GM21390 (cell line): ENCODE measurements around the gene SEL1L3.

Experiments
- ATAC-seq: cut with Tn5 transposase; IDR thresholded peaks from one replicate; pipeline ENCODE4 v1.9.1; 2021; ENCODE audit not compliant: unreplicated experiment

The SEL1L3 gene

DNA sequence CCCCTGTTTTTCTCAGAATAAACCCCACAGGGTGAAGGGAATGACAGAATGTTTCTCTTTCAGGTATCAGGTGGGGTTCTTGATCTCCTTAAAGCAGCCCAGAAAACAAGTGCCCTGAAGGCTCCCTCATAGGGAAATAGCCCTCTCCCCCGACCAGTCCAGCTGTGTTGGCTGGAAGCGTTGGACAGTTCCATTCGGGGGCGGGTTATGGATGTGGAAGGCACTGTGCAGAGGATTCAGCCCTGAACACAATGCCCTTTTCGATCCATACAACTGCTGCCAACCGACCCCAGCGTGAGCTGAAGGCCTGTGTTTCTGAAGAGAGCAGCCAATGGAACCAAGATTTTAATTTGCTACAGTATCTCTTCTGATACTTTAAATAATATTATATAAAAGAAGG lies 41.5 kb downstream of the SEL1L3 start:
- no peak for ATAC-seq

DNA sequence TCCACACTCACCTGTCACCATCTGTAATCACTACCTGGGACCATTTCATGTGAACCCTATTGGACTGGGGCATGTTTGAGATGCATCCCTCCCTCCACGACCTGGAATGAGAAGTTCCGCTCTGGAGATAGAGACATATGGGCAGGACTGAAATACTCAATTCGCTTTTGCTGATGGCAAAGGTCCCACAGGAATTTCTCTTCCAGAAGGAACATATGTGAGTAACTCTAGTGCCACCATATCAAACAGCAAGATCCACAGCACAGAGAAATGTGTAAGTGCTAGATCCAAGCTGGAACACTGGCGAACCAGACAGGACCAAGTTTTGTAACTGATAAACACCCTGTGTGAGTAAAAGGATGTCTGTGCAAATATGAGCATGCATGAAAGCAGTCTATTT lies 43.9 kb downstream of the SEL1L3 start:
- no peak for ATAC-seq

DNA sequence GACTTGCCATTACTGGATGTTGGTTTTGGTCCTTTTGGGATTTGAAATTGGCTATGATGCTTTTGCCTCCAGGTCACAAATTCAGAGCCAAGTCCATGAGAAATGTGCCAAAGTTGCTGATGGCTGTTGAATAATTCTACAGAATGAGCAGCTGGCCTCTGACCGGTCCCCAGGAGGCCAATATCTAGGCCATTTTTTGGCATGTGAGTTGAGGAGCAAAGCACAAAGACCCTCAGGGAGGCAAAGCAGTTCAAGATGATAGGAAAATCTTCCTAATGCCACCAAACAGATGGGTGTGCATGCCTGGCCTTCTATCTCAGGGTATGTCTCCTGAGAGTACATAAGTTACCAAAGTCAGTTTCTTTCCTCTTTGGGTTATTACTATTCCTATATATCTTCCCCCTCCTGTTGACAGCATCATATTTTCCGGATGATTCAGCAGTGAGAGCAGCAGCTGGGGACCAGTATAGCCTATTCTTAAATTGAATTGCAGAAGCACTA lies 44.4 kb downstream of the SEL1L3 start:
- ATAC-seq = no peak

- ATAC-seq = no peak
Observed at GRCh38 chr4:25817059-25817681, 45.6 kb downstream of the SEL1L3 start.

- no peak for ATAC-seq
Observed at GRCh38 chr4:25816591-25817058, 46.2 kb downstream of the SEL1L3 start.

- no peak for ATAC-seq
Observed at GRCh38 chr4:25815586-25815985, 47.2 kb downstream of the SEL1L3 start.

DNA sequence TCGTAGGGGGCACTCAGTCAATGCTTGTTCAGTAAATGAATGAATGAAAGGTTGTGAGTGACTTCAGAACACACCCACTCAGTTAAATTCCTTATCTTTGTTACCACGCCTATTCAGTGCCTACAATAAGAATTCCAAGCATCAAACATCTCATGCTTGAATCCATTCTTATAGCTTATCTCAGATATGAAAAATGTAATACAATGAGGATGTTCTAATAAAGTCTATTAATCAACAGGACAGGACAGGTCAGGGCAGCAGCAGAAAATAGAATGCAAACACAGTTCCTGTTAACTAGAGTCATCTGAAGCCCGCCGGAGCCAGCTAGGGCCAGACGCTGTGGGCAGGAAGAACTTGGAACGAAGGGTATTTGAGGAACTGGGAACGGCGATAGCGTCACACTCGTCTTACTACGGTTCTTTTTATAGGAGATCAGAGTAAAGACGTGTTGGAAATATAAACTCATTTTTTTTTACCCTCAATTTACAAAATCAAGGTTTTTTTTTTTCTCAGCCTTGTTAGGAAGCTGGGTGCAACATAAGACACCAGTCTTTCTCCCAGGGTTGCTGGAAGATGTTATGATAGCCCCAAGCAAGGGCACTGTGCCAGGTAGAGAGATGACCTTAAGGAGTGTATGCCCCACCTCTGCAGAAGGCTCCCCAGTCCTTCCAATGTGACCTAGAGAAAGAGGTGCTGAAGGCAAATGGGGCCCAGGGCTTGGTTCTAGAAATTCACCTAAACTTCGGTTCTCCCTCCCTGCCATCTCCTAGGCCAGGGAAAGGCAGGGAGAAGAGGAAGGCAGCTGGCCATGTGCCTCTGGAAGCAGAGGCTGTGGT lies 48.3 kb downstream of the SEL1L3 start:
- no peak for ATAC-seq

DNA sequence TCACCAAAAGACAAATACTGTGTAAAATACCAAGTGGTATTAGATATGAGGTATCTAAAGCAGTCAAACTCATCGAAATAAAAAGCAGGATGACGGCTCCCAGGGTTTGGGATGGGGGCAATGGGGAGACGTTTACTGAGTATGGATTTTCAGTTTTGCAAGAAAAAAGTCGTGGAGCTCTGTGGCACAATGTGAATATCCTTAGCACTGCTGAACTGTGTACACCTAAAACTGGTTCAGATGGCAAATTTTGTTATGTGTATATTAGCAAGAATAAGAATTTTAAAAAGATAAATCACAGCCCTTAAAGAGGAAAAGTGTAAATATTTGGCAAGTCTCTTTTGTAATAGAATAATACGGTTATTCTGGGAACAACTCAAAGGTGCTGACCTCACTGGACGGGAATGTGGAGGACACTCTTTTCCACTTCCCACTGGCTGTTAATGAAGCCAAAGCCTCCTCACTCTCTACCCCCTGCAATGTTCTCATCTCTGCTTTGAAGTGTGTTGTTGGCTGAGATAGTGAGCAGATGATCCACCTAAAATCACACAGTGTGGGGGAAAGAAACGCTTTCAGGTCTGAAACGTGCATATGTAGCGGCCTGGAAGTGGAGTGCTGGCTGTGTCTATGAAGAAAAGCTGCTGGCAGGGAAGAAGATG lies 49.2 kb downstream of the SEL1L3 start:
- no peak for ATAC-seq

- ATAC-seq = no peak
Observed at GRCh38 chr4:25811841-25812240, 50.9 kb downstream of the SEL1L3 start.

- no peak for ATAC-seq
Observed at GRCh38 chr4:25811374-25811690, 51.5 kb downstream of the SEL1L3 start.

DNA sequence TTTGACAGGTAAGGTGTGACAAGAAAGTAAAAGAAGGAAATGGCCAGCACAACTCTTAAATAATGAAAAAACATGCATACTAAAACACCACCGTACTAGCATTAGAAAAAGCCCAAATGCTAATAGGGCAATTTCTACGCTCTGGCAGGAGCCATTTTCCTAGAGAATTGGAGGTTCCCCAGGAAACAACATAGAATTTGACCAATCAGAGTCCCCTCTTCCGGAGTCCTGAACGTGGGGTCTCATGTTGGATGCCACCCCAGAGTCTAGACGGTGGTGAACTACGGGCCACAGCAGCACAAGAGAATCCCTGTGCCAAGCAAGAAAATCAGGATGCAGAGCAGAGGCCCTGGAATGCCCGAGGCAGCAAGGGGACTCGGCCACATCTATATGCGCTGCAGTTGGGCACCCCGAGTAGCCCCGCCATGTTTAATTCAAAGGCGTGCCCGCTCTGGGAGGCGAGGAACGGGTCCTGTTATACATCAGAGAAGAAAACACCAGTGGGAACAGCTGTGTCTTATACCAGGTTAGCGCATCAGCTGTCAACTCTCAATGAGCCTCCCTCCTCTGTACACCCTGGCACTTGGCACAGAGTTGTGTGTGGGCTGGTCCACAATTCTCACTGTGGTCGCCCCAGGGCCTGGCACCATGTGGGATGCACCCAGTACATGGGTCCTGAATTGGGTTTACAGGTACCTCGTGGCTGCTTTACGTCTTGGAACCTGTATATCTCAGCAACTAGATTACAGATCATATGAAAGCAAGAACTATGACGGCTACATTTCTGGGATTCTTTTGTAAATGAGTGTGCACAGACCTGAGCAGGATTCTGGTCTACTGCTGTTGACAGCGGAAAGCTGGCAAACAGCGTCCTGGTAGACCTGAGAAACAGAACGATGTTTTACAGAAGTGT lies 52.1 kb downstream of the SEL1L3 start:
- no peak for ATAC-seq

DNA sequence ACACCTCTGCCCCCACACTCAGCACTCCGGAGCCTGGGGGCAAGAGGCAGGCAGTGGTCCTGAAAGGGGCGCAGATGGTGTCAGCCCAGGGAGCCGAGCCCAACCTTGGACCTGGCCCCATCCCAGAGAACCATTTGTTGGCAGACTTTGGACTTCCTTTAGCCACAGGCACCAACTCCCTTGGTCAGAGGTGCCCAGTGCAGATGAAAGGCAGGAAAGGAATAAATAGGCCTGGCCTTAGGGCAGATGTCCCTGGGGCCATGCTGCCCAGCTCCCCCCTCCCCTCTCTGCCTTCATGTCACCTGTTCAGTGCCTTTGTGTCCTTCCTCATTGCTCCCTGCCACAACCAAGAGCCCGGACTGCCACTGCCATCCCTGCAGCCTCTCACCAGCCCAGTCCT lies 52.8 kb downstream of the SEL1L3 start:
- no peak for ATAC-seq

- ATAC-seq = no peak
Observed at GRCh38 chr4:25807102-25807728, 55.6 kb downstream of the SEL1L3 start.

DNA sequence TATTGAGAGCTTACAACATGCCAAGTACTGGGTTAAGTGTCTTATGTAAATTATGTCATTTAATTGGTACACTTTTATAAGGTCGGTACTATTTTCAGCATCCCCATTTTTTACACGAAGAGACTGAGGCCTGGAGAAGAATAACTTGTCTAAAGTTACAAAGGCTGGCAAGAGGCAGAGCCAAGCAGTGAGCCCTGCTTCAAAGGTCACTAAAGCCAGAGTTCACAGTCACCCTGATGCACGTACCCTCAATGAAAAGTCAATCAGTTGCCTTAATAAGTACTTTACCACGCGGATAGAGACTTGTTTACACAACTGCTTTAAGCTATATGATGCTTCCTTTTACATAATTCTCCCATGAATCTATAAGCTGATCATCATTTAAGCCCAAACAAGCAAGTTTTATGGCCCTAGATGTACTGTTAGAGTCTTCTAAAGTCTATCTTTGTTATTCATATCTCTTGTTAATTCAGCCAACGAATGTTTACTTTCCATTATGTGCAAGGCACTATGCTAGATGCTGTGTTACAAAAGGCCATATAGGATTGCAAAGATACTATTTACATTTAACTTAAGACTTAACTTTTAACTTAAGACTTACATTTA lies 57.4 kb downstream of the SEL1L3 start:
- no peak for ATAC-seq

GRCh38 chr4:25803720-25804225 lies 59.0 kb downstream of the SEL1L3 start:
- ATAC-seq = no peak

DNA sequence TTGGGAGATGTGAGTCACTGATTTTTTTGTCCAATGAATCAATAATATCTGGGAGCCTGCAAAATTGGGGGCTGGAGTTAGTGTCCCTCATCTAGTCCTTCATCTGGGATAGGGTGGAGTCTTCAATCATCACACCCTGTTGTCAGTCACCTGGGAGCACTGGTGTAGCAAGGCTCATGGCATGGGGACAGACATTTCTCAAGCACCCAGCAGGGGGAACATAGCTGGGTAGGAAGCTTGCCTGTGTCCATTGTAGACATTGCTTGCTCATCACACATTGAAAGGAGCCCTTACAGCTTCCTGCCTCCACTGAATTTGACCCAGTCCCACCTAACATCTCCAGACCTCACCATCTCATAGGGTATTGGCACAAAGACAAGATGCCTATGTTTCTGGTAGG lies 61.2 kb downstream of the SEL1L3 start:
- ATAC-seq = no peak

DNA sequence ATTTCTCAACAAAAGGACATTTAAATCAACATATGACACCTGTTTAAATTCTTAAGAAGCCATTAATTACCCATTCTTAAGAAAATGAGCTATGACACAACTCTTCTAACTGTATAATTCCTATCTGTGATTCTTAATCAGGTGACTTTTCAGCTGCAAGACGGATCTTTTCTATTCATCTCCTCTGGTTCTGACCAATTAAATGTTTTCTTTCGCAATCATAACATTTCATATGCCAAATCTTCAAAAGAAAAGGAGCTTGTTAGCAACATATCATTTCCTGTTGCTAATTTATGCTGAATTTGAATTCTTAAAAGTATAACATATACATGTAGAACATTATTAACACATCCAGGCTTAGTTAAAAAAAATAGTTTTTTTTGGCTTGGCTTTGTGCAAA lies 62.5 kb downstream of the SEL1L3 start:
- ATAC-seq = no peak

DNA sequence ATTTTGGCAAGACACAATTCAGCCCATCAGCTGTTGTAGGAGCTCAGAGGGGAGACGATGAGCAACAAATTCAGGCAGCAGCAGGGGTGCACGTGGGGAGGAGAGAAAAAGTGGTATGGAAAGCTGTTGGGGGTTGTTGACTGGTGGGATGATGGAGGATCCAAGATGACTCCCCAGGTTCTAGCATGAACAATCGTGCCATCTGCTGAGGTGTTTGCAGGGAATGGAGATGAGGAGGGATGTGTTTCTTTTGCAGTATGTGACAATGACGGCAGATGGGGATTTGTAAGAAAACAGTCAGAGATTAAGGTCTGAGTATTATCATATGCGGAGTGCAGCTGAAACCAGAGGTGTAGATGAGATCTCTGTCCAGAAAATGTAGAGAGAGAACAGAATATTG lies 63.3 kb downstream of the SEL1L3 start:
- no peak for ATAC-seq

- ATAC-seq = no peak
Observed at GRCh38 chr4:25797136-25797535, 65.7 kb downstream of the SEL1L3 start.
